Measurements from ENCODE around the gene ICA1.

The ICA1 gene

GRCh38 chr7:8227261-8227660 is 34.7 kb downstream of the ICA1 start:
- no peak for DNase-seq (ENCODE audit: low read depth)

GRCh38 chr7:8226501-8226900 is 35.5 kb downstream of the ICA1 start:
- DNase-seq (ENCODE audit: low read depth), result no peak

GRCh38 chr7:8221567-8221966 is 40.4 kb downstream of the ICA1 start:
- DNase-seq (ENCODE audit: low read depth), result no peak

GRCh38 chr7:8221101-8221495 is 40.9 kb downstream of the ICA1 start:
- no peak for DNase-seq (ENCODE audit: low read depth)

GRCh38 chr7:8220376-8221100 is 41.4 kb downstream of the ICA1 start:
- DNase-seq (ENCODE audit: low read depth), result no peak

- DNase-seq (ENCODE audit: low read depth), result no peak
These were observed 44.5 kb downstream of the ICA1 start for GRCh38 chr7:8217200-8218068.

- DNase-seq (ENCODE audit: low read depth), result no peak
These were observed 45.7 kb downstream of the ICA1 start for GRCh38 chr7:8216334-8216690.

GRCh38 chr7:8215648-8216333 is 46.2 kb downstream of the ICA1 start:
- DNase-seq (ENCODE audit: low read depth), result no peak

GRCh38 chr7:8214244-8214824 is 47.6 kb downstream of the ICA1 start:
- DNase-seq (ENCODE audit: low read depth), result no peak

GRCh38 chr7:8213381-8213780 is 48.6 kb downstream of the ICA1 start:
- DNase-seq (ENCODE audit: low read depth), result no peak

- no peak for DNase-seq (ENCODE audit: low read depth)
These were observed 49.3 kb downstream of the ICA1 start for GRCh38 chr7:8212638-8213037.

- no peak for DNase-seq (ENCODE audit: low read depth)
These were observed 50.3 kb downstream of the ICA1 start for GRCh38 chr7:8211725-8212096.

- DNase-seq (ENCODE audit: low read depth), result no peak
These were observed 50.9 kb downstream of the ICA1 start for GRCh38 chr7:8210845-8211724.

- DNase-seq (ENCODE audit: low read depth), result no peak
These were observed 52.6 kb downstream of the ICA1 start for GRCh38 chr7:8209353-8209752.

- no peak for DNase-seq (ENCODE audit: low read depth)
These were observed 53.2 kb downstream of the ICA1 start for GRCh38 chr7:8208816-8209215.

GRCh38 chr7:8206956-8207355 is 55.0 kb downstream of the ICA1 start:
- no peak for DNase-seq (ENCODE audit: low read depth)

GRCh38 chr7:8205537-8205936 is 56.4 kb downstream of the ICA1 start:
- DNase-seq (ENCODE audit: low read depth), result no peak

- no peak for DNase-seq (ENCODE audit: low read depth)
These were observed 57.0 kb downstream of the ICA1 start for GRCh38 chr7:8205031-8205387.

- DNase-seq (ENCODE audit: low read depth), result no peak
These were observed 57.5 kb downstream of the ICA1 start for GRCh38 chr7:8204339-8205030.

GRCh38 chr7:8201846-8202441 is 60.0 kb downstream of the ICA1 start:
- no peak for DNase-seq (ENCODE audit: low read depth)

GRCh38 chr7:8200717-8201116 is 61.2 kb downstream of the ICA1 start:
- DNase-seq (ENCODE audit: low read depth), result no peak
